Naive thymus-derived CD4-positive, alpha-beta T cell (primary cell): ENCODE data around the gene BIRC2. TPM values are rescaled to one million over a fixed set of nuclear protein-coding genes. Genes with fewer than 3 reads are reported as not detected.

Source experiments
- ATAC-seq: fragments of 150-1000 bp; cut with Tn5 transposase; 2 replicates; pipeline ENCODE4 v1.10.0; 2021; ENCODE audit warnings: mild to moderate bottlenecking, moderate library complexity
- CTCF ChIA-PET: fragments of 350-600 bp; sonication (Branson Sonifier 250); formaldehyde crosslinking; loops from one replicate; lab custom pipeline; 2021; ENCODE audit warnings: antibody characterized with exemption; lab: Charles Lee
- POLR2A ChIA-PET: fragments of 350-600 bp; sonication (Branson Sonifier 250); formaldehyde crosslinking; loops from one replicate; lab custom pipeline; 2021; ENCODE audit warnings: antibody characterized with exemption, inconsistent platforms; lab: Charles Lee
- DNase-seq, 9 donors: peaks; one replicate each; pipeline versions ENCODE4 v3.0.0 to v3.0.0-alpha.2; 2020 to 2022; ENCODE audit warnings: mixed read lengths in 1 of 9
- H3K27ac ChIP-seq: one replicate; pipeline ENCODE4 v1.7.0; 2013; ENCODE audit warnings: mild to moderate bottlenecking, low read depth, low read length, moderate library complexity
- H3K27me3 ChIP-seq, 2 donors: one replicate each; pipeline ENCODE4 v1.7.0; 2013; ENCODE audit warnings: low read length in 2 of 2, mild to moderate bottlenecking in 2 of 2, moderate library complexity in 2 of 2; ENCODE audit not compliant: control insufficient read depth in 2 of 2, insufficient read depth in 2 of 2
- H3K36me3 ChIP-seq, 3 experiments: 1 replicate in 2 of 3; 2 replicates in 1 of 3; pipeline ENCODE4 v1.7.0; 2013; ENCODE audit warnings: low read length in 3 of 3, mild to moderate bottlenecking in 3 of 3, moderate library complexity in 1 of 3; ENCODE audit not compliant: insufficient read depth in 3 of 3, control insufficient read depth in 2 of 3
- H3K4me1 ChIP-seq, 2 donors: one replicate each; pipeline ENCODE4 v1.7.0; 2013; ENCODE audit warnings: low read length in 2 of 2, mild to moderate bottlenecking in 2 of 2, moderate library complexity in 1 of 2; ENCODE audit not compliant: control insufficient read depth in 2 of 2, insufficient read depth in 2 of 2
- H3K4me3 ChIP-seq: 2 replicates; pipeline ENCODE4 v1.7.0; 2013; ENCODE audit warnings: mild to moderate bottlenecking, low read length
- H3K9me3 ChIP-seq, 3 experiments: 1 replicate in 2 of 3; 2 replicates in 1 of 3; pipeline ENCODE4 v1.7.0; 2013; ENCODE audit warnings: low read length in 3 of 3; ENCODE audit not compliant: control insufficient read depth in 2 of 3
- H3K27ac Mint-ChIP-seq, 9 donors: one replicate each; pipeline ENCODE4 v1.8.0; 2020 to 2022; ENCODE audit warnings: mixed read lengths in 9 of 9, mild to moderate bottlenecking in 8 of 9, moderate library complexity in 5 of 9, inconsistent platforms in 2 of 9
- H3K27me3 Mint-ChIP-seq, 5 donors: one replicate each; pipeline ENCODE4 v1.8.0; 2021 to 2022; ENCODE audit warnings: mixed read lengths in 5 of 5, mild to moderate bottlenecking in 1 of 5
- H3K36me3 Mint-ChIP-seq, 5 donors: one replicate each; pipeline ENCODE4 v1.8.0; 2020 to 2022; ENCODE audit warnings: mixed read lengths in 5 of 5, mild to moderate bottlenecking in 3 of 5, inconsistent platforms in 1 of 5
- H3K4me1 Mint-ChIP-seq, 7 donors: one replicate each; pipeline ENCODE4 v1.8.0; 2020 to 2022; ENCODE audit warnings: mixed read lengths in 7 of 7, mild to moderate bottlenecking in 3 of 7, inconsistent platforms in 1 of 7
- H3K4me3 Mint-ChIP-seq, 10 donors: one replicate each; pipeline ENCODE4 v1.8.0; 2020 to 2022; ENCODE audit warnings: mild to moderate bottlenecking in 10 of 10, mixed read lengths in 10 of 10, moderate library complexity in 6 of 10, inconsistent platforms in 2 of 10
- H3K9me3 Mint-ChIP-seq, 11 donors: one replicate each; pipeline ENCODE4 v1.8.0; 2020 to 2022; ENCODE audit warnings: mixed read lengths in 11 of 11, mild to moderate bottlenecking in 4 of 11, inconsistent platforms in 1 of 11, moderate library complexity in 1 of 11
- intact Hi-C, 2 donors: fragments of 100-400 bp; cut with micrococcal nuclease; formaldehyde crosslinking; loops; one replicate each; pipeline ENCODE4 v1.15.1; 2023
- polyA plus RNA-seq, 2 donors: library from polyadenylated mRNA; unstranded; fragments of 300-500 nt; fragmentation: Illumina TruSeq; gene quantifications; one replicate each; pipeline ENCODE4 v1.2.3, GENCODE V29; 2021
- total RNA-seq, 6 experiments: library from RNA in 5 of 6; stranded (reverse) in 5 of 6; gene quantifications; 1 replicate in 5 of 6; 2 replicates in 1 of 6; pipeline ENCODE4 v1.2.3 and lab custom pipeline; 2021 to 2026

Gene BIRC2
- total and polyA plus RNA-seq, 7 experiments from 2014 or later, result 35.2 to 103 (median 61.5) TPM

- no peaks in the 10 kb centered on the region for H3K9me3 ChIP-seq
- POLR2A ChIA-PET, result interaction anchor here (0.5 to 2.5 kb wide), 10 partner anchors 8 to 107 kb away, joined by 3 to 9 read pairs (median 4); no protein-coding TSS in a partner anchor
- Mint-ChIP-seq H3K27ac (peak overlapping the region; percentile 38 to 93 (median 79)), H3K4me1 (peaks cover 68 to 98% (median 92%) of the 10 kb centered on the region in 7 donors), H3K4me3 (peak overlapping the region; percentile 5 to 65 (median 44)), H3K36me3 (peaks cover 0 to 41% (median 24%) of the 10 kb centered on the region in 5 donors), H3K27me3 (no peaks in the 10 kb centered on the region), H3K9me3 (peaks cover 0 to 8% (median 0%) of the 10 kb centered on the region in 11 donors)
- peaks cover 4 to 61% of the 10 kb centered on the region in 2 donors for H3K4me1 ChIP-seq
- H3K27me3 ChIP-seq, result no peaks in the 10 kb centered on the region
- CTCF ChIA-PET, result interaction anchor here (1.0 to 1.9 kb wide), 6 partner anchors 10 to 78 kb away, joined by 3 to 8 read pairs (median 4); no protein-coding TSS in a partner anchor
- ATAC-seq, result peak; percentile 64
- no peaks in the 10 kb centered on the region for H3K36me3 ChIP-seq
- DNase-seq, result peak in 1 of 9 donors; percentile 23
- H3K27ac ChIP-seq, result peak overlapping the region; percentile 43
- no peak overlapping the region for H3K4me3 ChIP-seq
- intact Hi-C loops, result loop anchor here in 1 of 2 donors (1.0 kb wide), 1 partner anchor 28 kb away; no protein-coding TSS in a partner anchor
These were observed 76.1 kb downstream of the BIRC2 start for GRCh38 chr11:102422817-102423712.

DNA sequence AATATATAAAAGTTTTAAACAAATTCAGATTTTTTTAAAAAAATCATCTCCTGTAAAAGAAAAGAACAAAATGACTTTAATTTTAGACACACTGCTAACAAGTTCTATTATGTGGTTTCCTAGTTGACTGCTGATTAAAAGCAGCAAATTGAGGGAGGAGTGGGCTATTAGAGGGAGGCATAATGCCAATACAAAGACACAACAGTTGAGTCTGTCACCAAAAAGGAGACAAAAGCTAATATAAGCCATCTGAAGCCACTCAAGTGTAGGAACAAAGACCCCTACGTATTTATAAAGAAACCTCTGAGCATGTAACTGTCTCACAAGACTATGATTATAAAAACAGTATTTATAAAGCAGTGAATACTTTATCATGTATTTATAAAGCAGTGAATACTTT is 76.9 kb downstream of the BIRC2 start:
- no peaks in the 10 kb centered on the region for H3K9me3 ChIP-seq
- no peaks in the 10 kb centered on the region for H3K27me3 Mint-ChIP-seq
- H3K27ac Mint-ChIP-seq, result peak overlapping the region in 8 of 9 donors; percentile 18 to 93 (median 82)
- H3K4me3 Mint-ChIP-seq, result peak overlapping the region in 4 of 10 donors; percentile 12 to 60 (median 52)
- DNase-seq (no peak), ATAC-seq (no peak)
- ChIA-PET POLR2A (interaction anchor here (0.5 to 1.3 kb wide), 4 partner anchors 22 to 78 kb away, joined by 3 to 5 read pairs (median 4); no protein-coding TSS in a partner anchor), CTCF (interaction anchor here (1.8 to 1.9 kb wide), 2 partner anchors 10 to 79 kb away, joined by 3 to 6 read pairs; no protein-coding TSS in a partner anchor)
- peaks cover 4 to 59% of the 10 kb centered on the region in 2 donors for H3K4me1 ChIP-seq
- H3K36me3 Mint-ChIP-seq, result peaks cover 0 to 34% (median 15%) of the 10 kb centered on the region in 5 donors
- peaks cover 65 to 96% (median 89%) of the 10 kb centered on the region in 7 donors for H3K4me1 Mint-ChIP-seq
- peaks cover 0 to 2% (median 0%) of the 10 kb centered on the region in 3 experiments for H3K36me3 ChIP-seq
- no peak overlapping the region for H3K4me3 ChIP-seq
- no peak overlapping the region for H3K27ac ChIP-seq
- H3K27me3 ChIP-seq, result no peaks in the 10 kb centered on the region
- intact Hi-C loops, result loop anchor here in 1 of 2 donors (1.0 kb wide), 1 partner anchor 27 kb away; no protein-coding TSS in a partner anchor
- H3K9me3 Mint-ChIP-seq, result peaks cover 0 to 3% (median 0%) of the 10 kb centered on the region in 11 donors

DNA sequence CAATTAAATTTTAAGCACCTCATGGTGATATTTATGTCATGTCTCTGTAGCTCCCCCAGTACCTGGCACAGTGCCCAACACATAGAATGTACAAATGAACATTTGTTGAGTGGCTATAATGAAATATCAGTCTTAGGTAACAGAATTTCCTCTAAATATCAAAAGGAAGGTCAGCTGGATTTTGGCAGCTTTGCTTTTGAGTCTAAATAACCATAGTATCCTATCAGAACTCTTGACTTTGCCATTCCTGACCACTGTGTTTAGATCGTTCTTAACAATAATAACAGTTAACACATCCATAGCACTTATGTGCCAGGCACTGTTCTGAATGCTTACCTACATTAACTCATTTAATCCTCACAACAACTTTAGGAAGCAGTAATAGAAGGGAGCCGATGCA is 79.0 kb downstream of the BIRC2 start:
- peaks cover 4 to 71% of the 10 kb centered on the region in 2 donors for H3K4me1 ChIP-seq
- intact Hi-C loops, result no loop called here
- ChIA-PET CTCF (interaction anchor here (1.0 to 1.1 kb wide), 2 partner anchors 33 to 104 kb away, joined by 3 to 4 read pairs; no protein-coding TSS in a partner anchor), POLR2A (interaction anchor here (0.5 to 1.8 kb wide), 6 partner anchors 9 to 57 kb away, joined by 3 to 8 read pairs (median 4); no protein-coding TSS in a partner anchor)
- H3K27ac ChIP-seq, result peak overlapping the region; percentile 30
- H3K9me3 ChIP-seq, result no peaks in the 10 kb centered on the region
- no peaks in the 10 kb centered on the region for H3K27me3 ChIP-seq
- H3K4me1 Mint-ChIP-seq, result peaks cover 71 to 96% (median 89%) of the 10 kb centered on the region in 7 donors
- no peak for DNase-seq
- H3K27me3 Mint-ChIP-seq, result no peaks in the 10 kb centered on the region
- H3K36me3 ChIP-seq, result peaks cover 0 to 3% (median 0%) of the 10 kb centered on the region in 3 experiments
- peak overlapping the region in 8 of 9 donors; percentile 34 to 93 (median 80) for H3K27ac Mint-ChIP-seq
- H3K9me3 Mint-ChIP-seq, result no peaks in the 10 kb centered on the region
- H3K4me3 Mint-ChIP-seq, result peak overlapping the region in 6 of 10 donors; percentile 7 to 60 (median 50)
- no peak overlapping the region for H3K4me3 ChIP-seq
- H3K36me3 Mint-ChIP-seq, result peaks cover 0 to 36% (median 26%) of the 10 kb centered on the region in 5 donors
- no peak for ATAC-seq

DNA sequence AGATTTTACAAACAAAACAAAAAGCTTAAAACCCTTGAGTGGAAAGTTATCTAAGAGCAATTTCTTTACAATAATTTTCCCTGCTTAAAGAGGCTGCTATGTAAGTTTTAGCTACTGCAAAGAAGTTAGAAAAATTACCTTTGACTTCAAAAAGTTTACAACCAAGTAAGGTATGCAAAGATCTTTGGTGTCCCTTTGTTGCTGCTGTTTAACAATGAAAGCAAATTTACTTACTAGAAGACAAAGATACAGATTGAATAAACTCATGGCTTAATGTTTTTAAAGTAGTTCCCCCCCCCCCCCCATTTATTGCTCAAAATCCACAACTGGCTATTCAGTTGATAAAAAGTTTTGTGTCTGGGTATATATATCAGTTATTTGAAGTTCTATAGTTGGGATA is 79.6 kb downstream of the BIRC2 start:
- Mint-ChIP-seq H3K27ac (peak overlapping the region in 7 of 9 donors; percentile 80 to 95 (median 93)), H3K27me3 (no peaks in the 10 kb centered on the region), H3K4me3 (peak overlapping the region in 5 of 10 donors; percentile 14 to 80 (median 58)), H3K9me3 (no peaks in the 10 kb centered on the region), H3K4me1 (peaks cover 69 to 96% (median 89%) of the 10 kb centered on the region in 7 donors), H3K36me3 (peaks cover 3 to 37% (median 28%) of the 10 kb centered on the region in 5 donors)
- Histone ChIP-seq H3K4me1 (peaks cover 4 to 65% of the 10 kb centered on the region in 2 donors), H3K9me3 (no peaks in the 10 kb centered on the region), H3K27me3 (no peaks in the 10 kb centered on the region), H3K27ac (peak overlapping the region; percentile 35), H3K4me3 (no peak overlapping the region), H3K36me3 (peaks cover 0 to 3% (median under 1%) of the 10 kb centered on the region in 3 experiments)
- ATAC-seq (no peak), DNase-seq (no peak)
- POLR2A ChIA-PET, result interaction anchor here (0.6 to 1.8 kb wide), 5 partner anchors 20 to 58 kb away, joined by 3 to 8 read pairs (median 3); no protein-coding TSS in a partner anchor
- intact Hi-C loops, result no loop called here
- CTCF ChIA-PET, result interaction anchor here (0.7 to 1.1 kb wide), 4 partner anchors 8 to 105 kb away, joined by 3 to 4 read pairs (median 4); no protein-coding TSS in a partner anchor

GRCh38 chr11:102427068-102427467 is 80.1 kb downstream of the BIRC2 start:
- peak overlapping the region; percentile 16 to 80 (median 59) for H3K4me3 Mint-ChIP-seq
- DNase-seq, result no peak
- H3K9me3 ChIP-seq, result no peaks in the 10 kb centered on the region
- ChIA-PET POLR2A (interaction anchor here (0.7 to 1.8 kb wide), 5 partner anchors 25 to 59 kb away, joined by 3 to 8 read pairs (median 3); no protein-coding TSS in a partner anchor), CTCF (interaction anchor here (0.7 kb wide), 2 partner anchors 9 to 62 kb away, joined by 3 to 4 read pairs; no protein-coding TSS in a partner anchor)
- peak overlapping the region; percentile 35 for H3K27ac ChIP-seq
- no peak for ATAC-seq
- peaks cover 6 to 42% (median 30%) of the 10 kb centered on the region in 5 donors for H3K36me3 Mint-ChIP-seq
- H3K4me1 ChIP-seq, result peaks cover 4 to 60% of the 10 kb centered on the region in 2 donors
- intact Hi-C loops, result no loop called here
- H3K4me1 Mint-ChIP-seq, result peaks cover 70 to 96% (median 89%) of the 10 kb centered on the region in 7 donors
- no peak overlapping the region for H3K4me3 ChIP-seq
- H3K9me3 Mint-ChIP-seq, result peaks cover 0 to 5% (median 2%) of the 10 kb centered on the region in 11 donors
- H3K27me3 Mint-ChIP-seq, result no peaks in the 10 kb centered on the region
- no peaks in the 10 kb centered on the region for H3K27me3 ChIP-seq
- H3K27ac Mint-ChIP-seq, result peak overlapping the region; percentile 73 to 96 (median 93)
- peaks cover 0 to 5% (median 3%) of the 10 kb centered on the region in 3 experiments for H3K36me3 ChIP-seq
